Mucosa of stomach (tissue), 1 donor: ENCODE results near the gene ATP1B1.

Experiments
- H3K27me3 ChIP-seq: one replicate; pipeline ENCODE4 v1.7.0; 2013; ENCODE audit warnings: mild to moderate bottlenecking, low read length; ENCODE audit not compliant: control insufficient read depth, insufficient read depth
- H3K36me3 ChIP-seq: one replicate; pipeline ENCODE4 v1.7.0; 2013; ENCODE audit warnings: low read length; ENCODE audit not compliant: control insufficient read depth, insufficient read depth
- H3K4me1 ChIP-seq: one replicate; pipeline ENCODE4 v1.7.0; 2013; ENCODE audit warnings: mild to moderate bottlenecking, low read length; ENCODE audit not compliant: control insufficient read depth, insufficient read depth
- H3K4me3 ChIP-seq: one replicate; pipeline ENCODE4 v1.7.0; 2013; ENCODE audit warnings: low read length
- H3K9ac ChIP-seq: one replicate; pipeline ENCODE4 v1.7.0; 2013; ENCODE audit warnings: mild to moderate bottlenecking, low read length, moderate library complexity
- H3K9me3 ChIP-seq: one replicate; pipeline ENCODE4 v1.7.0; 2013; ENCODE audit warnings: mild to moderate bottlenecking, low read length, moderate library complexity; ENCODE audit not compliant: control insufficient read depth
- donor health status: Pancreatic carcinoma.

The ATP1B1 gene

DNA sequence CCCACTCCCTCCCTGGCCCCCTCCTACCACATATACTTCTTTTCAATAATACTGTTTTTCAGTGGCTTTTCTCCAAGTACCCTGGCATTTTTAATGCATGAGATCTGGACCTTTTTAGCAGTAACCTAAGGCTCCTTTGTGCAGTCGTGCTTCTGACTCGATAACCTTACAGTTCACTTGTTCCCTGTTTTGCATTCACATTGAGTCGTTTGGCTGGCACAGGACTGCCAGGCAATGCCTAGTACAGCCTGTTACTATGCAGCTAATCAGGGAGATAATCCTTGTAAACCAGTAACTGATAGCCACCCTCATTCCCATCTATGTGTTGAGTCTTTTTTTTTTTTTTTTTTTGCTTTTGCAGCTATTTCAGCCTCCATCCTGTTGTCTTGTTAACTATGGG lies 3.7 kb downstream of the ATP1B1 start:
- Histone ChIP-seq H3K9ac (peak overlapping the region; percentile 6), H3K36me3 (no peaks in the 10 kb centered on the region), H3K27me3 (no peaks in the 10 kb centered on the region), H3K4me3 (no peak overlapping the region), H3K4me1 (peaks cover 35% of the 10 kb centered on the region), H3K9me3 (no peaks in the 10 kb centered on the region)

GRCh38 chr1:169110689-169111447 lies 4.4 kb downstream of the ATP1B1 start:
- H3K36me3 ChIP-seq, result peaks cover 5% of the 10 kb centered on the region
- peak overlapping the region; percentile 6 for H3K9ac ChIP-seq
- H3K4me1 ChIP-seq, result peaks cover 40% of the 10 kb centered on the region
- H3K27me3 ChIP-seq, result no peaks in the 10 kb centered on the region
- H3K4me3 ChIP-seq, result no peak overlapping the region
- H3K9me3 ChIP-seq, result no peaks in the 10 kb centered on the region

- Histone ChIP-seq H3K4me3 (no peak overlapping the region), H3K27me3 (no peaks in the 10 kb centered on the region), H3K9ac (no peak overlapping the region), H3K4me1 (peaks cover 46% of the 10 kb centered on the region), H3K9me3 (no peaks in the 10 kb centered on the region), H3K36me3 (peaks cover 7% of the 10 kb centered on the region)
These were observed 5.0 kb downstream of the ATP1B1 start for GRCh38 chr1:169111472-169111871.

GRCh38 chr1:169112241-169112640 lies 5.8 kb downstream of the ATP1B1 start:
- Histone ChIP-seq H3K4me1 (peaks cover 54% of the 10 kb centered on the region), H3K4me3 (no peak overlapping the region), H3K27me3 (no peaks in the 10 kb centered on the region), H3K9me3 (no peaks in the 10 kb centered on the region), H3K36me3 (peaks cover 7% of the 10 kb centered on the region), H3K9ac (peak overlapping the region; percentile 0)

DNA sequence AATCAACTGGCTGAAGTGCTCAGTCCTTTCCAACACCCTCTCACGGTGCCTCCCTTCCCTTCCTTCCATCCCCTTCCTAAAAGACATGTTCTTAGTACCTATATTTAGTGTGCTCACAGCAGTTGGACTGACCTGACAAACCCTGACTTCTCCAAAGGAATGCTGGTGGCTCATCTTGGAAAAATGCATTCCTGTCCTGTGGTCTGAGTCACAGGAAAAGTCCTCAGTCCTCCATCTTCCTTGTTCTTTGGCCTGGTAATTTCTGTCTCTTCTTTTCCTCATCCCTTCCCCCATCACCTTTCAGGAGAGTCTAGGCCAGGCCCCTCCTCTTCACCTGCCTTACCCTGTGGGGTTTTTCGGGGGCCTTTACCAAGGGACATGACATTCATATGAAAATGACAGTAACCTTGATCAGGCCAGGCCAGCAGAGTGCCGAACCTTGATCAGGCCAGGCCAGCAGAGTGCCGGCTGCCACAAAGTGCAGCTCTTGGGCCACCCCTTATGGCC lies 7.2 kb downstream of the ATP1B1 start:
- H3K4me1 ChIP-seq, result peaks cover 66% of the 10 kb centered on the region
- H3K36me3 ChIP-seq, result peaks cover 7% of the 10 kb centered on the region
- no peaks in the 10 kb centered on the region for H3K9me3 ChIP-seq
- no peak overlapping the region for H3K4me3 ChIP-seq
- H3K27me3 ChIP-seq, result no peaks in the 10 kb centered on the region
- no peak overlapping the region for H3K9ac ChIP-seq

DNA sequence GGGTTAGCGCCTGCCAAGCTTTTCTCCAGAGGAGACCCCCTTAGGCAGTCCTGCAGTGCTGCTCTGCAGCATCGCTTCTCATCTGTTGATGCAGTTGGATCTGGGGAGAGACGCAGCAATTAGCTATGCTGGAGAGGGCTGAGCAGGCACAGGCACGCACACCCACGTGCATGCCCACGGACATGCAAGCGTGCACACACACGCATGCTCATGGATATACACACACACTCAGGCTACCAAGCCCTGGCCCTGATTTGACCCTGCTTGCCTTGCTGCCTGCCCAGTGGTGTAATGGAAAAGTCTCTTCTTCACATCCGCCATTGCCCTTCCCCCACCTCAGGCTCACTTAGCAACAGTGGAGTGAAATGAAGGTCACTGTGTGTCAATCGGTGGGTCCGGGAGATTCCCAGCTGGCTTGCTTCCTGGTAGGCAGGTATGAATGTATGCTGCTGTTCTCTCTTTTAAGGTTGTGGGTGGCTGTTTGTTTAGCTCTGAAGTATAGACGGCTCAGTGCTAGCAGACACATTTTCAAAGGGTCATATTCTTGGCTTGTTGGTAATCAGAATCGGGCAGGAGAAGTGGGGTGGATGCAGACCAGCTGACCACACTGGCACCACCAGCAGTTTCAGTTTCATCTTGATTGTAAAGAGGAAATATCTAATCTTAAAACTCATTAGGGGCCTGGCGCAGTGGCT lies 9.5 kb downstream of the ATP1B1 start:
- H3K9me3 ChIP-seq, result no peaks in the 10 kb centered on the region
- H3K27me3 ChIP-seq, result no peaks in the 10 kb centered on the region
- peaks cover 7% of the 10 kb centered on the region for H3K36me3 ChIP-seq
- peak overlapping the region; percentile 34 for H3K4me3 ChIP-seq
- H3K9ac ChIP-seq, result peak overlapping the region; percentile 23
- H3K4me1 ChIP-seq, result peaks cover 80% of the 10 kb centered on the region

- no peak overlapping the region for H3K4me3 ChIP-seq
- no peaks in the 10 kb centered on the region for H3K9me3 ChIP-seq
- peak overlapping the region; percentile 2 for H3K9ac ChIP-seq
- H3K4me1 ChIP-seq, result peaks cover 74% of the 10 kb centered on the region
- peaks cover 7% of the 10 kb centered on the region for H3K36me3 ChIP-seq
- H3K27me3 ChIP-seq, result no peaks in the 10 kb centered on the region
These were observed 10.5 kb downstream of the ATP1B1 start for GRCh38 chr1:169117014-169117413.

DNA sequence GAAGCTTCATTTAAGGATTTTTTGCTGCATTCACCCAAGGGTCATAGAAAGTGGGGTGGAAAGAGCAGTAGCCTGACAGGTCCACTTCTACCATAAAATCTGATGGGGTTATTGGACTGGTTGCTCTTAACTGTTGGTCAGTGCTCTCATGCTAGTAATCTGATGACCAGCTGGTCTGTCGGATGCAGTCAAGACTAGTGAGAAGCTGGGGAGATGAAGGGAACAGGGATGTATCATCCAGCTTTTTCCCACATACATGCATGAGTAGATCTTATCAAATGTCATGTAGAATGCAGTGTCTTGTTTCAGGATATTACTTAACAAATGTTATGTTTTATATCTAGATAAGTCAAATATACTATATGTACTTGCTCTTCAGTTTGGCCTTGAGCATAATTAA lies 11.1 kb downstream of the ATP1B1 start:
- Histone ChIP-seq H3K9me3 (no peaks in the 10 kb centered on the region), H3K4me1 (peaks cover 71% of the 10 kb centered on the region), H3K9ac (no peak overlapping the region), H3K36me3 (peaks cover 7% of the 10 kb centered on the region), H3K4me3 (no peak overlapping the region), H3K27me3 (no peaks in the 10 kb centered on the region)

- no peaks in the 10 kb centered on the region for H3K9me3 ChIP-seq
- H3K4me1 ChIP-seq, result peaks cover 67% of the 10 kb centered on the region
- H3K27me3 ChIP-seq, result no peaks in the 10 kb centered on the region
- H3K4me3 ChIP-seq, result no peak overlapping the region
- peaks cover 7% of the 10 kb centered on the region for H3K36me3 ChIP-seq
- no peak overlapping the region for H3K9ac ChIP-seq
These were observed 11.7 kb downstream of the ATP1B1 start for GRCh38 chr1:169118227-169118626.

DNA sequence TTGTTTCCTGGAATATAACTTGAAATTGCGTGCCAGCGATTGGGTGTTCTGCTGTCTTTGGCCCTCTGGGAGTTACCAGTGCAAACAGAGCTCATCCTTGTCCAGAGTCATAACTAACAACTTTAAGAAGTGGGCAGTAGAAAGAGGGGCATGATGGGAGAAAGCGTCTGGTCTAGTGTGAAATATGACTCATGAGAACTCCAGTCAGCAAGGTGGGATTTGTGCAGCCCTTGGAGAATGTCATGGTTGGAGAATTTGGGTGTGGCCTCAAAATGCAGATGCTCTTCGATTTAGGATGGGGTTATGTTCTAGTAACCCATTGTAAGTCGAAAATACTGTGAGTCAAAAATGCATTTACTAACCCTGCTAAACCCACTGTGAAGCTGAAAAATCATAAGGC lies 12.9 kb downstream of the ATP1B1 start:
- H3K27me3 ChIP-seq, result no peaks in the 10 kb centered on the region
- peaks cover 61% of the 10 kb centered on the region for H3K4me1 ChIP-seq
- no peak overlapping the region for H3K9ac ChIP-seq
- peaks cover 7% of the 10 kb centered on the region for H3K36me3 ChIP-seq
- H3K4me3 ChIP-seq, result no peak overlapping the region
- H3K9me3 ChIP-seq, result no peaks in the 10 kb centered on the region

DNA sequence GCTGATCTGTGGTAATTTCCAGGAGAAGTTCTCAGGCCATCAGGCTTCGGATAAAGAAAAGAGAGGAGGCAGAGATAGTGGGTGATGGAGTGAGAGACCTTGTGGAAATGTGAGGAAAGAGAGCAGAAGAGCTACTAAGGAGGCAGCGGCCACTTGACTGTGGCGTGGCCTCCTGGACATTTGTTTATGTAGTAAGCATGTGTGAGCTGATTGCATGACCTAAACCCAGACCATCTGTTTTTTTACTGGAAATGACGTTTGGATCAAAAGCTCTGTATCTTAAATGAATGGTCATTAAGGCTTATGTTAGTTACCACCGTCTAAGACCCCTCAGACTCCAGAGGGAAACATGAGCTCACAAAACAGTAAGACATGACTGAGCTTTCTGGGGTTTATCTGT lies 13.6 kb downstream of the ATP1B1 start:
- Histone ChIP-seq H3K36me3 (peaks cover 7% of the 10 kb centered on the region), H3K9me3 (no peaks in the 10 kb centered on the region), H3K27me3 (no peaks in the 10 kb centered on the region), H3K4me3 (no peak overlapping the region), H3K9ac (no peak overlapping the region), H3K4me1 (peaks cover 62% of the 10 kb centered on the region)

GRCh38 chr1:169121146-169121923 lies 14.8 kb downstream of the ATP1B1 start:
- Histone ChIP-seq H3K4me1 (peaks cover 50% of the 10 kb centered on the region), H3K27me3 (no peaks in the 10 kb centered on the region), H3K36me3 (no peaks in the 10 kb centered on the region), H3K9ac (no peak overlapping the region), H3K4me3 (no peak overlapping the region), H3K9me3 (no peaks in the 10 kb centered on the region)
